RKO (cell line): ENCODE results near the gene HS6ST1.
"Not testable (repeated sequence)": the region's sequence is repeated elsewhere in the genome, so short reads cannot be mapped to it uniquely, and the experiment has no call there.

ENCODE experiments used
- DNase-seq: peaks from one replicate; pipeline ENCODE4 v3.0.0-alpha.2; 2016; ENCODE audit warnings: low spot score

Gene HS6ST1

GRCh38 chr2:128280901-128281321 is 37.8 kb downstream of the HS6ST1 start:
- no peak for DNase-seq

- no peak for DNase-seq
Measured at GRCh38 chr2:128280158-128280871, 38.4 kb downstream of the HS6ST1 start.

- no peak for DNase-seq
Measured at GRCh38 chr2:128279786-128280157, 38.9 kb downstream of the HS6ST1 start.

GRCh38 chr2:128279009-128279408 is 39.7 kb downstream of the HS6ST1 start:
- DNase-seq = no peak

- DNase-seq = no peak
Measured at GRCh38 chr2:128277961-128278681, 40.5 kb downstream of the HS6ST1 start.

GRCh38 chr2:128276878-128277675 is 41.6 kb downstream of the HS6ST1 start:
- DNase-seq = no peak

- no peak for DNase-seq
Measured at GRCh38 chr2:128275498-128276045, 43.1 kb downstream of the HS6ST1 start.

GRCh38 chr2:128274218-128274617 is 44.5 kb downstream of the HS6ST1 start:
- DNase-seq = no peak

- DNase-seq = no peak
Measured at GRCh38 chr2:128273469-128274081, 45.1 kb downstream of the HS6ST1 start.

GRCh38 chr2:128272601-128273468 is 45.8 kb downstream of the HS6ST1 start:
- DNase-seq = no peak

GRCh38 chr2:128271911-128272600 is 46.6 kb downstream of the HS6ST1 start:
- no peak for DNase-seq

GRCh38 chr2:128271597-128271910 is 47.1 kb downstream of the HS6ST1 start:
- no peak for DNase-seq

GRCh38 chr2:128270672-128271596 is 47.7 kb downstream of the HS6ST1 start:
- no peak for DNase-seq

- no peak for DNase-seq
Measured at GRCh38 chr2:128269990-128270671, 48.5 kb downstream of the HS6ST1 start.

GRCh38 chr2:128269063-128269989 is 49.3 kb downstream of the HS6ST1 start:
- DNase-seq = no peak

- DNase-seq = not testable (repeated sequence)
Measured at GRCh38 chr2:128268611-128269010, 50.1 kb downstream of the HS6ST1 start.

GRCh38 chr2:128268145-128268544 is 50.5 kb downstream of the HS6ST1 start:
- not testable (repeated sequence) for DNase-seq

- DNase-seq = not testable (repeated sequence)
Measured at GRCh38 chr2:128267649-128268048, 51.0 kb downstream of the HS6ST1 start.
